ENCODE data around the gene GDF10. TPM values are rescaled to one million over a fixed set of nuclear protein-coding genes. Genes with fewer than 3 reads are reported as not detected.
A peak's percentile ranks its signal among the peaks of the same experiment; 100 is the strongest.

Gene GDF10
- total RNA-seq, 1 donor, result under 0.01 TPM

- peak; percentile 4 for DNase-seq (ENCODE audit: insufficient read length, low spot score, missing footprints)
- Histone ChIP-seq H3K4me1 (ENCODE audit: insufficient read depth, low read length) (no peaks in the 10 kb centered on the region), H3K9me3 (ENCODE audit: low read depth, low read length) (no peaks in the 10 kb centered on the region), H3K36me3 (ENCODE audit: insufficient read depth, low read length) (no peaks in the 10 kb centered on the region), H3K4me3 (ENCODE audit: insufficient read depth, low read length) (no peak overlapping the region), H4K20me1 (ENCODE audit: insufficient read depth, low read length) (no peaks in the 10 kb centered on the region), H3K79me2 (ENCODE audit: insufficient read depth, low read length) (no peaks in the 10 kb centered on the region), H3K27me3 (ENCODE audit: insufficient read depth, low read length) (peaks cover 32% of the 10 kb centered on the region), H3K4me2 (ENCODE audit: insufficient read depth, low read length) (no peak overlapping the region), H3K27ac (ENCODE audit: low read depth, low read length) (no peak overlapping the region), H2AFZ (ENCODE audit: low read length) (no peak overlapping the region)
- TF ChIP-seq CTCF (IDR thresholded peaks at IDR 0.05; ENCODE audit: extremely low read depth, low read depth, low read length), result no peak
Measured at GRCh38 chr10:47307381-47307780, 7.4 kb downstream of the GDF10 start.

GRCh38 chr10:47308775-47309174 is 8.8 kb downstream of the GDF10 start:
- no peak for TF ChIP-seq CTCF (IDR thresholded peaks at IDR 0.05; ENCODE audit: extremely low read depth, low read depth, low read length)
- H3K4me2 ChIP-seq (ENCODE audit: insufficient read depth, low read length), result no peak overlapping the region
- H3K4me1 ChIP-seq (ENCODE audit: insufficient read depth, low read length), result no peaks in the 10 kb centered on the region
- no peaks in the 10 kb centered on the region for H3K36me3 ChIP-seq (ENCODE audit: insufficient read depth, low read length)
- H3K4me3 ChIP-seq (ENCODE audit: insufficient read depth, low read length), result no peak overlapping the region
- no peaks in the 10 kb centered on the region for H3K9me3 ChIP-seq (ENCODE audit: low read depth, low read length)
- no peak overlapping the region for H2AFZ ChIP-seq (ENCODE audit: low read length)
- no peaks in the 10 kb centered on the region for H3K79me2 ChIP-seq (ENCODE audit: insufficient read depth, low read length)
- H3K27ac ChIP-seq (ENCODE audit: low read depth, low read length), result no peak overlapping the region
- peak; percentile 77 for DNase-seq (ENCODE audit: insufficient read length, low spot score, missing footprints)
- peaks cover 21% of the 10 kb centered on the region for H3K27me3 ChIP-seq (ENCODE audit: insufficient read depth, low read length)
- H4K20me1 ChIP-seq (ENCODE audit: insufficient read depth, low read length), result no peaks in the 10 kb centered on the region

GRCh38 chr10:47309408-47310089 is 9.6 kb downstream of the GDF10 start:
- no peak overlapping the region for H3K27ac ChIP-seq (ENCODE audit: low read depth, low read length)
- H3K36me3 ChIP-seq (ENCODE audit: insufficient read depth, low read length), result no peaks in the 10 kb centered on the region
- H3K9me3 ChIP-seq (ENCODE audit: low read depth, low read length), result no peaks in the 10 kb centered on the region
- no peaks in the 10 kb centered on the region for H3K79me2 ChIP-seq (ENCODE audit: insufficient read depth, low read length)
- no peak overlapping the region for H3K4me3 ChIP-seq (ENCODE audit: insufficient read depth, low read length)
- no peaks in the 10 kb centered on the region for H3K4me1 ChIP-seq (ENCODE audit: insufficient read depth, low read length)
- no peaks in the 10 kb centered on the region for H4K20me1 ChIP-seq (ENCODE audit: insufficient read depth, low read length)
- no peak overlapping the region for H3K4me2 ChIP-seq (ENCODE audit: insufficient read depth, low read length)
- peak; percentile 40 for TF ChIP-seq CTCF (IDR thresholded peaks at IDR 0.05; ENCODE audit: extremely low read depth, low read depth, low read length)
- H2AFZ ChIP-seq (ENCODE audit: low read length), result no peak overlapping the region
- DNase-seq (ENCODE audit: insufficient read length, low spot score, missing footprints), result peak; percentile 60
- H3K27me3 ChIP-seq (ENCODE audit: insufficient read depth, low read length), result peaks cover 21% of the 10 kb centered on the region

- no peaks in the 10 kb centered on the region for H3K79me2 ChIP-seq (ENCODE audit: insufficient read depth, low read length)
- DNase-seq (ENCODE audit: insufficient read length, low spot score, missing footprints), result no peak
- H3K36me3 ChIP-seq (ENCODE audit: insufficient read depth, low read length), result no peaks in the 10 kb centered on the region
- peaks cover 21% of the 10 kb centered on the region for H3K27me3 ChIP-seq (ENCODE audit: insufficient read depth, low read length)
- no peak overlapping the region for H2AFZ ChIP-seq (ENCODE audit: low read length)
- H4K20me1 ChIP-seq (ENCODE audit: insufficient read depth, low read length), result no peaks in the 10 kb centered on the region
- TF ChIP-seq CTCF (IDR thresholded peaks at IDR 0.05; ENCODE audit: extremely low read depth, low read depth, low read length), result no peak
- no peak overlapping the region for H3K4me3 ChIP-seq (ENCODE audit: insufficient read depth, low read length)
- H3K4me1 ChIP-seq (ENCODE audit: insufficient read depth, low read length), result no peaks in the 10 kb centered on the region
- H3K4me2 ChIP-seq (ENCODE audit: insufficient read depth, low read length), result no peak overlapping the region
- no peaks in the 10 kb centered on the region for H3K9me3 ChIP-seq (ENCODE audit: low read depth, low read length)
- no peak overlapping the region for H3K27ac ChIP-seq (ENCODE audit: low read depth, low read length)
Measured at GRCh38 chr10:47310090-47310505, 10.1 kb downstream of the GDF10 start.
